HUES64 (cell line): ENCODE results near the gene TMEM9.

Experiments
- H3K27ac ChIP-seq: 2 replicates; pipeline ENCODE4 v1.7.0; 2013; ENCODE audit warnings: low read depth, low read length, inconsistent platforms
- H3K27me3 ChIP-seq: 2 replicates; pipeline ENCODE4 v1.6.1; 2013; ENCODE audit warnings: mild to moderate bottlenecking, low read length; ENCODE audit not compliant: insufficient read depth
- H3K36me3 ChIP-seq: 2 replicates; pipeline ENCODE4 v1.6.1; 2013; ENCODE audit warnings: mild to moderate bottlenecking, low read length; ENCODE audit not compliant: insufficient read depth
- H3K4me1 ChIP-seq: 2 replicates; pipeline ENCODE4 v1.6.1; 2013; ENCODE audit warnings: mild to moderate bottlenecking, low read length, moderate library complexity; ENCODE audit not compliant: insufficient read depth
- H3K4me3 ChIP-seq: 2 replicates; pipeline ENCODE4 v1.5.1; 2013; ENCODE audit warnings: mild to moderate bottlenecking, low read length, moderate library complexity
- H3K9ac ChIP-seq: 2 replicates; pipeline ENCODE4 v1.6.1; 2013; ENCODE audit warnings: mild to moderate bottlenecking, low read depth, low read length
- H3K9me3 ChIP-seq: 2 replicates; pipeline ENCODE4 v1.6.1; 2013; ENCODE audit warnings: low read depth, low read length; ENCODE audit not compliant: insufficient read depth
- WGBS: fragments of 150-250, 120-280 bp; methylation state at CpG from one replicate; pipeline ENCODE4 v1.1.7; 2013; ENCODE audit warnings: missing lambda C conversion rate; 5-methylcytosine and 5-hydroxymethylcytosine counted together

TMEM9 gene

DNA sequence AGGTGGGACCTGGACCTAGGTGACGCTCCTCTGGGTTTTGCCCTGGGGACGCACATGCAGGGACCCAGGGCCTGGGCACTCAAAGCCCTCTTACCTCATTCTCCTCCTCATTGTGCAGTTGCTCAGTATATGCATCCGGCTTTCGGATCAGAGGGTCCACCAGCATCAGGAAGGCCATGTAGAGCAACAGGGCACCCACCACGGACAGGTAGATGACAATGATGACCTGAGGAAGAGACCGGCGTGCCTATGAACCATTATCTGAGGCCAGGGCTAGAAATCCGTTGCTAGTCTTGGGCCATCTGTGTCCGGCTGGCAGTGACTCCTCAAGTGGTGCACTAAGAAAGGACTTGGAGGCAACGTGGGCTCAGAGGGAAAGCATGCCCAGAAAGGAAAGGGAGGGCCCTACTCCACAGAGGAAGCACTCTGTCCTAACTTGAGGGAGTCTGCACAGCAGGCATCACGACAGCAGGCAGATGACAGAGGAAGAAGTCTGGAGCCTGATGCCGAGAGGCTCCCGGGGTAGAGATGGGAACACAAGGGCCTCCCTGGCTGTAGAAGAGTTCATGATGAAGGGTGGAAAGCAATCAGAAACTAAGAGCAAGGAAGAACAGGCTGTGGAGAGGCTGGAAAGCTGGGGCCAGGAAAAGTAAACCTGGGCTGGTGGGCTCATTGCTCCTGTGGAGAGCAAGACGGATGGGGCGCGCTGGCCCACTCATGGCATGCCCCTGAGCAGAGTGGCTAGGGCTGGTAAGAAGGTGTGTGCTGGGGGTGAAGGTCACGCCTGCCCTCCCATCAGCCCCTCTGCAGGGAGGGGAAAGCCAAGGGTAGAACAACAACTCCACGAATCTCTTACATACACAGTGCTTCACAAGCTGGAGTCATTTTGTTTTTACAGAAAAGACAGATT, 10.3 kb downstream of the TMEM9 start:
- WGBS = 92% methylated on average over 17 of the region's 18 CpGs
- Histone ChIP-seq H3K27me3 (no peaks in the 10 kb centered on the region), H3K4me1 (no peaks in the 10 kb centered on the region), H3K27ac (no peak overlapping the region), H3K36me3 (peaks cover 100% of the 10 kb centered on the region), H3K9ac (no peak overlapping the region), H3K4me3 (no peak overlapping the region), H3K9me3 (no peaks in the 10 kb centered on the region)

DNA sequence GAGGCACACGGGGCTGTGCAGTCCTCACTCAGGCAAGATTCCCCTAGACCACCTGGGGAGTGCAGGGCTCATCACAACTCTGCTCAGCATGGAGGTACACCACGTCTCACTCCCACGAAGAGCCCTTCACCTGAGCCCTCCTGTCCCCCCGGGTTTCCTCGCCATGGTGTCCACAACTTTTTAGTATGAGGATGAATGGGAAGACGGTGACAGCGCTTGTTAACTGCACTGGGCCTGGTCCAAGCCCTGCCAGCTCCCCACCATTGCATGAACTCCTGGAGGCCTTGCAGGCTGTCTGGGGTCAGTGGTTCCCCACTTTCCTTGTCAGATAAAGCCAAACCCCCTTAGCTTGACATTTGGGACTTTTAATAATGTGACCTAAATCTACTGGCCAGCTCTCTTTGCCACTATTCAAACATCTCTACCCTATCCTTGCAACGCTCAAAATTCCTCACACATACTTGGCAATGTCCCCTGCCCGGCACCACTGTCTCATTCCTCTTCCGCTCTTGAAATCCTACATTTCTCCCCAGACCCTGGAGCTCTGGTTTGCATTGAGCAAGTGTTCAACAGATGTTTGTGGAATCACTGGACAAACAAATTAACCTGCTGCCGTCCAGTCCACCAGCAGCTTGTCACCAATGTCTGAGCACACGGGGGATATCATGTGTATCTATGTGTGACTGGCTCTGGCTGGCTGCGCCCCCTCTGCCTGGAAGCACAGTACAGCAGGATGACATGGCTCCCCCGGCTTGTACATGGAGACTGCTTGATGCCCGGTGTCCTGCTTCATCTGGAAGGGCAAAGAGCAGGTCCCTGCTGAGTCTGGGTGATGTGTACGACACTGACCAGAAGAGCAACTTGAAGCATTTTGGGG, 11.2 kb downstream of the TMEM9 start:
- Histone ChIP-seq H3K4me1 (no peaks in the 10 kb centered on the region), H3K27ac (no peak overlapping the region), H3K27me3 (no peaks in the 10 kb centered on the region), H3K9me3 (no peaks in the 10 kb centered on the region), H3K36me3 (peaks cover 100% of the 10 kb centered on the region), H3K9ac (no peak overlapping the region), H3K4me3 (no peak overlapping the region)
- 95% methylated on average over 16 of the region's 16 CpGs for WGBS

DNA sequence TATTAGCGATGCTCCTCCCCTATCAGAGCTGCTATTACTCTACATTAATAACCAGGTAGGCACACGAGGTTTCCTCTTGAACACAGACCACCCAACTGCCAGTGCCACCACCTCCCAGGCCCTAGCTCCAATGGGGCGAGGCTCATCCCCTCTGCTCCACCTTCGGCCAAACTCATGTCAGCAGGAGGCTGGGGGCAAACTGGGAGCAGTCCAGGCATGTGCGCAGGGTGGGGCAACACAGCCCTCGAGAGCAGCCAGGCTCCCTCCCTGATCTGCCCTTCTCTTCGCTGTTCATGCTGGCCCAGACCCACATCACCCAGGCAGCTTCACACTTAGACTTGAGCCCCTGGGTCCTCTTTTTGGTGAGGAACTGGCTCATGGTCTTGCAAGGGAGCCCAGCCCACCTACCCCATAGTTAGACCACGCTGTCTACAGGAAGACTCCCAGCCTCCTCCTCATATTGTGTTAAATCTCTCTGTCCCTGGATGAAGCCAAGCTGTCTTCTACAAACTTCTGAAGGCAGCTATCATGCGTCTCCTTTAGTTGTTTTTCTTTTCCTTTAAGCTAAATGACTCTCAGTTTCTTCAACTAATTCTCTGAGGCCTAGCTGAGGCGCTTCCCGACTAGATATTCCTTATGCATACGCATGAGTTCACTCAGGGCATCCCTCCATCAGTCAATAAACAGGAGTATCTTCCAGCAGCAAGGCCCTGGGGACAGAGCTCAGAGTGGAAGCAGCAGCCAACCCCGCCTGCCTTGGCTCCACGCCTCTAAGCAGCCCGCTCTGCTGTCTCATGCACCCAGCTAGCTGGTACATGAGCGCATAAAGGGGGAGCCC, 12.0 kb downstream of the TMEM9 start:
- Histone ChIP-seq H3K4me1 (no peaks in the 10 kb centered on the region), H3K27me3 (no peaks in the 10 kb centered on the region), H3K36me3 (peaks cover 100% of the 10 kb centered on the region), H3K4me3 (no peak overlapping the region), H3K9me3 (no peaks in the 10 kb centered on the region), H3K27ac (no peak overlapping the region), H3K9ac (no peak overlapping the region)
- WGBS = 93% methylated on average over 16 of the region's 16 CpGs

DNA sequence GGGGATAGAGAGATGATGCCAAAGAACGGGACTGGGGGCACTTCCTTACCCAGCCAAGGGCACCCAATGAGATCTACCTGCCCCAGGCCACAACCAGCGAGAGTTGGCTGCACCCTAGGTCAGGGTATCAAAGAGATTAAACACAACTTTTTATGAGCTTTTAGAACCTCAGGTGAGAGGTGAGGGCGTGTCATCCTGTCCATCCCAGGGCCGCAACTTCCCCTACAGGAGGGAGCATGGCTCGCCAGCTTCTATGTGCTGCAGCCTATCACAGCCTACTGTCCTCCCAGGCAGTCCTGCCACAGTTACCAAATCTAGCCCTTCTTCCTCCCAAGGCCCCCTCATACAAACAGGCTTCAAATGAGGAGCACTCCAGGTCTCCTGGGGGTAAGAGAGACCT, 12.9 kb downstream of the TMEM9 start:
- Histone ChIP-seq H3K4me3 (no peak overlapping the region), H3K9me3 (no peaks in the 10 kb centered on the region), H3K27me3 (no peaks in the 10 kb centered on the region), H3K9ac (no peak overlapping the region), H3K27ac (no peak overlapping the region), H3K4me1 (no peaks in the 10 kb centered on the region), H3K36me3 (peaks cover 100% of the 10 kb centered on the region)
- WGBS = 91% methylated on average over 5 of the region's 5 CpGs

- 92% methylated on average over 8 of the region's 8 CpGs for WGBS
- H3K36me3 ChIP-seq = peaks cover 100% of the 10 kb centered on the region
Observed at GRCh38 chr1:201140941-201141260, 13.4 kb downstream of the TMEM9 start.

GRCh38 chr1:201140235-201140940, 13.9 kb downstream of the TMEM9 start:
- no peaks in the 10 kb centered on the region for H3K9me3 ChIP-seq
- H3K9ac ChIP-seq = no peak overlapping the region
- H3K27ac ChIP-seq = no peak overlapping the region
- WGBS = 88% methylated on average over 9 of the region's 10 CpGs
- H3K4me1 ChIP-seq = no peaks in the 10 kb centered on the region
- peaks cover 100% of the 10 kb centered on the region for H3K36me3 ChIP-seq
- no peak overlapping the region for H3K4me3 ChIP-seq
- H3K27me3 ChIP-seq = no peaks in the 10 kb centered on the region

More at GRCh38 chr1:201140941-201141260, 13.4 kb downstream of the TMEM9 start:
- H3K27me3 ChIP-seq = no peaks in the 10 kb centered on the region
- H3K4me3 ChIP-seq = no peak overlapping the region
- no peak overlapping the region for H3K9ac ChIP-seq
- no peaks in the 10 kb centered on the region for H3K9me3 ChIP-seq
- no peaks in the 10 kb centered on the region for H3K4me1 ChIP-seq
- H3K27ac ChIP-seq = no peak overlapping the region

- Histone ChIP-seq H3K27ac (no peak overlapping the region), H3K9ac (no peak overlapping the region), H3K4me3 (no peak overlapping the region), H3K27me3 (no peaks in the 10 kb centered on the region), H3K4me1 (no peaks in the 10 kb centered on the region), H3K36me3 (peaks cover 100% of the 10 kb centered on the region), H3K9me3 (no peaks in the 10 kb centered on the region)
- WGBS = 95% methylated on average over 9 of the region's 9 CpGs
Observed at GRCh38 chr1:201139756-201140155, 14.5 kb downstream of the TMEM9 start.

DNA sequence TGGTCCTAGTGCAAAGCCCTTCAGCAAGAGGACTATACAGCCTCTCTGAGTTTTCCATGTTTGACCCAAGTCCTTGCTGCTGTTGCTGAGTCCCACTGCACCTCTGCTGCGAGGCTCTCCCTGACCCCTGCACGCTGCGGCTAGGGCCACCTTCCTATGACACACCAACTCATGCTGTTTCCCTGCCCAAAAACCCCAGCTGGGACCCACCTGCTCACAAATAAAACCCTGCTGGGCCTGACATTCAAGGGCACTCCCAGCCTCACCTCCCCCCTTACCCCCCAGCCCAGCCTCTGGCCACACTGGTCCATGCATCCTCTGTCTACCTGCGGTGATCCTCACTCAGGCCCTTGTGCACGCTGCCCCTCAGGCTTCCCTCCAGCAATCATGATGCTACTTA, 15.0 kb downstream of the TMEM9 start:
- no peak overlapping the region for H3K27ac ChIP-seq
- peaks cover 100% of the 10 kb centered on the region for H3K36me3 ChIP-seq
- no peaks in the 10 kb centered on the region for H3K27me3 ChIP-seq
- H3K9me3 ChIP-seq = no peaks in the 10 kb centered on the region
- WGBS = 94% methylated on average over 5 of the region's 5 CpGs
- no peak overlapping the region for H3K4me3 ChIP-seq
- no peaks in the 10 kb centered on the region for H3K4me1 ChIP-seq
- H3K9ac ChIP-seq = no peak overlapping the region

DNA sequence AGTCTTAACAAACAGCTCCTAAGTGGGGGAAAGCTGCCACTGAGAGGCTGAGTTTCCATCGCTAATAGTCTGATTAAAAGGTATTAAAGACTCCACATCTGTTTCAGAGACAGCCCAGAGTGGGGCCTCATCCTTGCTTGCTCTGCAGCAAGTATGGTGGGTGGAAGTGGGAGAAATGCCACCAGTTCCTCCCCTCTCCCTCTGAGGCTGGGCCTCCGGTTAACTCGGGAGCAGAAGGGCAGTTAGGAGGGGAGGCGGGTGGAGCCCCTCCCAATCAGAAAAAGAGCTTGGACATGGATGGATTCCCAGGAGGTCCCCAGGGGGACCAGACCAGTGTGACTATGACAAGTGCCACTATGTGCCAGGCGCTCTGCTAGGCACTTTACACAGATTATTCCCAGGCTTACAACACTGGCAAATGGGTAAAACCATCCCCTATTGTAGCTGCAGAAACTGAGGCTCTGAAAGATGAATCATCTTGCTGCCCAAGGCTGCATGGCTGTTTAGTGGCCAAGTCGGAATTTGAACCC, 15.9 kb downstream of the TMEM9 start:
- H3K9me3 ChIP-seq = no peaks in the 10 kb centered on the region
- no peaks in the 10 kb centered on the region for H3K27me3 ChIP-seq
- H3K9ac ChIP-seq = no peak overlapping the region
- H3K27ac ChIP-seq = no peak overlapping the region
- no peaks in the 10 kb centered on the region for H3K4me1 ChIP-seq
- no peak overlapping the region for H3K4me3 ChIP-seq
- H3K36me3 ChIP-seq = peaks cover 94% of the 10 kb centered on the region
- 96% methylated on average over 6 of the region's 6 CpGs for WGBS

DNA sequence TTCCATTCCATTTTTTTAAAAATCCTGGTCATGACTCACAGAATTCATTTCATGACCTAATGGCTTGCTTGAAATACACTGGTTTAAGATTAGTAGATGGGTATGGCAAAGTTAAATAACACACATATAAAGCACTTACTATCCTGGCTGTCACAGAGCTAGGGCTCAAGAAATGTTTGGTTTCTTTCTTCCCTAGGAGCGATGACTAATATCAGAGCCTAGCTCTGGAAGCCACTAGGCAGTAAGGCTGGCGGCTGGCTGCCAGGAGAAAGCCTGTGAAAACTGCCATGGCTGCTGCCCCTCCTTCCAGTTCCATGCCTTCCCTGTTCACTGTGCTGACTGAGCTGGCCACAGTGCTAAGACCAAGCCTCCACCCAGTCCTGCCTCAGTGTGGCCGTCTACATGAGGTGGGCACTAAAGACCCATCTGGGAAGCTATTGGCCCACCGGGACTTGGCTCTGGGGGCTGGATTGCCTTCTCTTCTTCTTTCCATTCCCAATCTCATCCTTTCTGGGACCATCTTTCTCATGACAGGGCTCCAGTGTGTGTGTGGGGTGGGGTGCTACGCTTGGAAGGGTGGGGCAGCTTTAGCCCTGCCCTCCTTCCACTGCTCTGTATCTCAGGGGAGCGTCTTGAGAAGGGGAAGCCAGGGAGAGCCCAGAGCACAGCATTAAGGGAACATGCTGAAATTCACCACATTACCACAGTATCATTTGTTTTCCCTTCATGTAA, 16.5 kb downstream of the TMEM9 start:
- 96% methylated on average over 5 of the region's 6 CpGs for WGBS
- no peak overlapping the region for H3K27ac ChIP-seq
- H3K36me3 ChIP-seq = peaks cover 88% of the 10 kb centered on the region
- no peaks in the 10 kb centered on the region for H3K9me3 ChIP-seq
- no peaks in the 10 kb centered on the region for H3K4me1 ChIP-seq
- no peak overlapping the region for H3K9ac ChIP-seq
- no peaks in the 10 kb centered on the region for H3K27me3 ChIP-seq
- H3K4me3 ChIP-seq = no peak overlapping the region
